Activated CD4-positive, CD25-positive, alpha-beta regulatory T cell treated with anti-CD3 and anti-CD28 coated beads, Interleukin-2, amount 50 U/mL, for 16 hours (primary cell): Measurements from ENCODE around the gene ETV3.

ENCODE experiments used
- DNase-seq: peaks from one replicate; pipeline ENCODE4 v3.0.0-alpha.2; 2020; ENCODE audit warnings: low read depth, low spot score

ETV3 gene

DNA sequence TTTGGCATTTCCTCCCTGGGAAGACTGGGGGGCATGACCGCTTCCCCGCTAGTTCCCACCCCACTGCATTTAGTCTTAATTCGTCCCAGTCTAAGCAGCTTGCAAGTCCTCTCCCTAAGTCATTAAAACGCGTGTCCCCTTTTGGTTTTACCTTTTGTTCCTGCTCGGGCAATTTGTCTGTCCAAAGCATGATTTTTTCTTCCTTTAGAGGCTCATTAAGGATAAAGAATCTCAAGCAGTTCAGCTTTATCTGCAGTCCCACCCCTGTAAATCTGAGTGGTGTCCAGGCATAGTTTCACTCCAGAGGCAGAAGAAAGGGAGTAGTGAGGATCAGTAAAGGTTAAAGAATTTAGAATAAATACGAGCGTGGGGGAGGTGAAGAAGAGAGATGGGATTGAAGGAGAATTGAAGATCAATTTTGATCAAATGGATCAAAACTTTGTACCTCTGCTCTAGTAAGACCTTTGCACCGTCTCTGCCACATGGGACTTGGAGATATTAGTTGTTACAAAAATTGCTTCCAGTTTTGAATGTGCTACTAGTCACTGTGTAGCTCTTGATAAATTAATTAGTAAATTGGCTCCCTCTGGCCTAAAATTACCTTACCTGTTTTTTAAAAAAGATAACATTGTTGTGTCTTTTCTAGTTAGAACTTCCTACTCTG is 989 bp upstream of the ETV3 start:
- no peak for DNase-seq

DNA sequence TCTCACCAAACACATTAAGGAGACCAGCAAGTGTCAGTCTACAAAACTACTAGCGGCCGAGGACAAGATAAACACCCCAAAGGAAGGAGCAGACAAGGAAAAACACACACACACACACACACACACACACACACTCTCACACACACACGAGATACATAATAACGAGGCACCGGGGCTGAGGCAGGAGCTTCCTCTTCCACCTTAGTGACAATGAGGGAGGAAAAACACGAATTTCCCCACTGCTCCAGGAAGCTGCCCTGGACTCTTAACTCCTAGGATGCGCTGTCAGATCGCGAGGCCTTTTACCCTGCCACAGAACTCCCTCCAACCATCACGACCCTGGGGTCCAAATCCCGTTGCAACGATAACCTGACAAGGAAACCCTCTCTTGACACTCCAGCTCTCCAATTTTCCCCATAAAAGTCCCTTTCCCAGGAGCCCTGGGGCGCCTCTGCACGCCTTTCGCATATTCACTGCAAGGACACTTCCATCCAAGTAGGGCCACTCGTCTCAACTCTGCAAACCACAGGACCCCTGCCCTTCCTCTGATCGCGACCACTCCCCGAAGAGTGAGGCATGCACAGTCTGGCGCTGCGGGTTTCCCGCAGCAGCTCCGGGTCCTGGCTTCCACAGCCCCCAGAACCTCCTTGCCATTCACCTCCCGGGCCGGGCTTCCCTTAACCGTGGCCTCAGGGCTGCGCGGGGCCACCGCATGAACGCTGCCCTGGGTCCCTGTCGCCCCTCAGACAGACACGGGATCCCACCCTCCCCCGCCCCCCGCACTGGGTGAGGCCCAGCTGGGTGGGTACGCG is 581 bp downstream of the ETV3 start:
- DNase-seq, result no peak

DNA sequence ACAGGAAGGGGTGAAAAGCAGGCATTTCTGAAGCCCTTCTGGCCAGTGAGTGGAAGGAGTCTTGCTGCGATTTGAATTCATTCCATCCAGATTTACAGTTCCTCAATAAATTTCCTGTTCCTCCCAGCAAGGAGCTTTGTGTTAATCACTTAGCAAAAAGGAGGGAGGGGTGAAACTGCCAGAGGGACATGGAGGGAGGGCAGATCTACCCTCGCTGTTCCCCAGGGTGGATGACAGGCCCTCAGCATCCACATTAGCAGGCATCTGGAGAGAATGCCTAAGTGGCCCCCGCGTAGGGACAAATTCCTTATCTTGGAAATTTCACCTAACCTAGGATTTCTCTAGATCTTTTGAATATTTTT is 1.2 kb downstream of the ETV3 start:
- DNase-seq, result no peak

DNA sequence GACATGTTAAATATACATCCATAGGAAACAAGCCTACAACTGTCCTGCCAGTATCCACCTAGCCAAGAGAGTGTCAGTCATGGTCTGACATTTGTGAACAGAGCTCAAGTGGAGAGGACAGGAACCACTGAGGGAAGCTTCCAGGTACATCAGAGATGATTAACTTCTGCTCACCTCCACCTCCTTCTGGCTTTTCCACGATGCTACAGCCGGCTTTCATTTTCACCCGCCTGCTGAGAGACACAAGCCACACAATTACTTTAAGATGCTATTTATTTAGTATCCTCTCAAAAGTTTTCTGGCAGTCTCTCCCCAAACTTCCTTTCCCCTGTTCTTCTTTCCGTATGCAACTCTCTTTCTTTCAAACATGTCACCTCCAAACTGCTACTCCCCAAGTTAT is 2.1 kb downstream of the ETV3 start:
- no peak for DNase-seq

DNA sequence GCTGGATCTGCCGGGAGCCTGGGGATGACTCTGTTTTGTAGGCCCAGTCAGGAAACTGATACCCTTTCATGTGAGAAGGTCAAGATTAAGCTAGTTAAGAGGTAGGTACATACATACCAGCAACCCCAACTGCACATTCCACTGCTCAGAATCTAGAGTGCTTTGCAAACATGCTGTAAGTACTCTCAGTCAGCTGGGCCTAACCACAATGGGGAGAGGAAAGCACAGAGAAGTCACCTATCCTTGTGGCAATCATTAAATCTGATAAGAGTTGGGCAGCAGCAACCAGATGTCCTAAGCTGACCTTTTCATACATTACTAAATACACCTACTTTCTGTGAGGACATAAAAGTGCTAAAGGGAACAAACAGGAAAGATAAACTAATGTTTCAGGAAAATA is 2.5 kb downstream of the ETV3 start:
- DNase-seq, result no peak

DNA sequence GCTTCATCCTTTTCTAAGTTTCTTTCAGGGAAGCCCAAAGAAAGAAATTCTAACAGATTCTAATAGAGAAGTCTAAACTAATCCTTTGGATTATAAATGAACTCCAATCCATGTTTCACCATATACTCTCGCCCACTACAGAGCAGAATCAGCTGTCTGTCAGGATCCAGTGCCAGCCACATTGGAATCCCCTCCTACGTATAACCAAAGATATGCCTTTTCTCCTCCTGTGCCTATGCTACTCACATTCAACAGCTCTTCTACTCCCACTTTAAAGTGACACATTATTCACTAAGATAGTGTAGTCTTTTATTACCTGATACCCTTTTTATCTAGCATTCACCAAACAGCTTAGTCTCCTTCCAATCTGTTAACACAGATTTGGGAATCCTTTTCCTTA is 3.1 kb downstream of the ETV3 start:
- DNase-seq, result no peak

DNA sequence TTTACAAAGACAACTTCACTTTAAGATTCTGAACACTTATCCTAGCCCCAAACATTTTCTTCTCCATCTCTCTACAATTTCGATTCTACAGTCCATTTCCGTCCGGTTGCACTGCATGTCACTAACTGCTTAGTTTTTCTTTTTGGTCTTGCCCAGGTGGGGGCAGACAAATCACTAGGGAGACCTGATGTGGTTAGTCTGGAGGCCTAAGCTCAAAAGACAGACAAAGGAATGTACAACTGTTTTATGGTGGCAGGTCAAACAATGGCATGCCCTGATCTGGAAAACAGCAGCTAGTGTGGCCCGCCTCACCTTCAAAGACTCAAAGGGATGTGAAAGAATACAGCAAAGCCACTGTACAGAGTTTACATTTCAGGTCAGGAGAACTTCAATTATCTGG is 3.8 kb downstream of the ETV3 start:
- DNase-seq, result no peak

DNA sequence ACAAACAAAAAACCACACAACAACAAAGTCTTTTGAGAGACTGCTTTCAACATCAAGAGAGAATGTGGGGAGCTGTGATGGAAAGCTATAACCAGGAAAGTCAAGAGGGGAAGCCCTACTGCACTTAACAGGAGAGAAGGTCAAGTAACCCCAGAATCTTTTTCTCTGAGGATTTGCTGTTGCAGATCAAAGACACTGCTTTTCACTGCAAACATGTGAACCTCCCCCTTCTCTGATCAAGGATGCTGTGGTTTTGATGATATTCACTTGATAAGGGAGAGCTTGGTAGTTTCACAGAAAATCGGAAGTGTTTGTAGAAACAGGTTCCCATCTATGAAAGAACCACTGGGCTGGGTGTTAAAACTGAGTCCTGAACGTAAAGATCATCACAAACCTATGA is 4.8 kb downstream of the ETV3 start:
- no peak for DNase-seq

DNA sequence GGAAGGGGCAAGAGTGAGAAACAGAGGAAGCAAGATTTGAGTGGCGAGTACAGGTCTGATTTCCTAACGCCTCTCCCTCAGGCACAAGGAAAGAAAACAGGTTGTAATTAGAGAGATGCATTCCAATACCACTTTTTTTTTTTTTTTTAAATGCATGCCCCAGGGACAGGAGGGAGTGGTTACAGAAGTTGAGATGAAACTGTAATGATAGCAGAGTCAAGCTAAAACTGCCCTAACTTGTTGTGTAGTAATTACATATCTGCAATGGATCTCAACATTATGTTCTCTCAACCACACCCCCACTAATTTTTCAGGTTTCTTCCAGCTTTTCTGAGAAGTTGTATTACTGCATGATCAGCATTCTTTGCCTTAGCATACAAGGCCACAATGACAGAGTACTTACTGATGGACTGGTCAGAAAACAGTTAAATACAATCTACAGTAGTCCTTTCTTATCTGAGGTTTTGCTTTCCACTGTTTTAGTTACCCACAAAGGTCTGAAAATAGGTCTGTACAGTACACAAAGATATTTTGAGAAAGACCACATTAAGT is 5.5 kb downstream of the ETV3 start:
- no peak for DNase-seq

DNA sequence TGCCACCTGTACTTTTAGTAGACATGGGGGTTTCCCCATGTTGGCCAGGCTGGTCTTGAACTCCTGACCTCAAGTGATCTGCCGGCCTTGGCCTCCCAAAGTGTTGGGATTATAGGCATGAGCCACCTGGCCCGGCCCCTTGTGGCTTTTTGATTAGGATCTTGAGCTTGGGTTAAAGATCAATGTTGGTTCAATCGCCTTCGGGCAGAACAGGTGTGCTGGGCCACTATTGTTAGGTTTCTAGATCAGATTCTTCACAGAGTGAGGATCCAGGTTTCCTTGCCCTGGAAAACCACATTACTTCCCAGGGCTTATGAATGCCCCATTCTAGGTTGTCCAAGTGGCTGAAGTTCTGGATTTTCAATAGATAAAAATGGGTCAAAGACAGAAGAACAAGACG is 6.1 kb downstream of the ETV3 start:
- no peak for DNase-seq

DNA sequence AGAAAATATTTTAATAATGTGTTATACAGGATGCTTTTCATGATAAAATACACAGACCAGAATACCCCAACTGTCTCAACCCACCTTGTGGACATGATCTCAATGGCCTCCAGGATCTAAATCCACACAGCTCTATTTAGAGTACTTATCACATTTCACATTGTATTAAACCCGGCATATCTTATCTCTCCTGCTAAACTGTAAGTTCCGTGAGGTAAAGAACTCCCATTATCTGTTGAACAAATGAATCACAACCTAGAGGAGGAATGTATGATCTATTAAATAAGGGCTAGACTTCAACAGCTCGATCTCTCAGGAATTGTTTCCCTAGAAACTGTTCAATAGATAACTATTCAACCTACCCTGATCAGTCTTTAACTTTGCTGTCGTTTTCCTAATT is 6.9 kb downstream of the ETV3 start:
- DNase-seq, result no peak

DNA sequence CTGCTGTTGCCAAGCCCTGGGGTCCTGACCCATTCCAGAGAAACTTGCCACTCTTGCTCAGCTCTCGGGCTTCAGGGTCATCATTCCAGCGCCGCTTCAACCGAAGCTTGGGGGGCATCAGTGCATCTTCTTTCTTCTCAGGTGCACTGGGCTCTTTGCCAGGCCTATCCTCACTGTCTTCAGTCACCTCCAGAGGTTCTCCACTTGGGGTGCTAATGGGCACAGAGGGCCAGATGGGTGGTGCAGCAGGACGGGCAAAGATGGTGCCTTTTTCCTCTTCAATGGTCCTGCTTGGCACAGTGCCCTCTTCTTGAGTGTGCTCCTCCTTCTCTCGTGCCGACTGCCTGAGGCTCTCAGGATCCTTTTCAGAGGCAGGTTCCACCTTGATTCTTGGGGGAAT is 13.3 kb downstream of the ETV3 start:
- no peak for DNase-seq

DNA sequence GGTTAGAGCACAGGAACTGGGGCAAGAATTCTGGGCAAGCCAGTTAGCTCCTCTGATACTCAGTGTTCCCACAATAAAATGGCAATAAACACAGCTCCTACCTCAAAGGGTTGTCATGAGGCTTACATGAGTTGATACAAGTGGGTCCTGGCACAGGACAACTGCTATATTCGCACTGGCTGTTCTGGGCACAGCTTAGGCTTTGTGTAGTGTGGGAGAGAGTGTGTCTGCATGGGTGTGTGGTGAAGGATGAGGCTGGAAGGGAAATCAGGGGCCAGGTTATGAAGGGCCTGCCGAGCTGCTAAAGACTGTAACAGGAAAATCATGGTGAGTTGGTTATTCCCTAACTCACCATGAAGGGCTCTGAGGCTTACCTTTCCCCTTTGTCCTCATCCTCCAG is 18.7 kb downstream of the ETV3 start:
- no peak for DNase-seq

DNA sequence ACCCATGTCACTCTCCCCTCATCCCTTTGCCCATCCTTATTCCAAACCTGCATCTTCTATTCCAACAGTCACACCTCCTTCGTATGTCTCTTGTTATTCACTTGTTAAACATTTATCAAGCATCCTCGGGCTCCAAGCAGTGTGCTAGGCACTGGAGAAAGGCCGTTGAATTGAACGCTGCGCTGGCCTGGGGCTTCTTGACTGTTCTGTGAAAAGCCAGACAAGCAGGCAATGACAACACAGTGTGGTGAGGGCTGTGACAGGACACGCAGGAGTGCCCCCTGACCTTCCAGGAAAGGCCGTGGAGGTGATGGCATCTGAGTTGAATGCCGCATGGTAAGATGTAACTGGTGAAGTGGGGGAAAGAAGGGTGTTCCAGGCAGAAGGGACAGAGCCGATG is 19.2 kb downstream of the ETV3 start:
- no peak for DNase-seq

DNA sequence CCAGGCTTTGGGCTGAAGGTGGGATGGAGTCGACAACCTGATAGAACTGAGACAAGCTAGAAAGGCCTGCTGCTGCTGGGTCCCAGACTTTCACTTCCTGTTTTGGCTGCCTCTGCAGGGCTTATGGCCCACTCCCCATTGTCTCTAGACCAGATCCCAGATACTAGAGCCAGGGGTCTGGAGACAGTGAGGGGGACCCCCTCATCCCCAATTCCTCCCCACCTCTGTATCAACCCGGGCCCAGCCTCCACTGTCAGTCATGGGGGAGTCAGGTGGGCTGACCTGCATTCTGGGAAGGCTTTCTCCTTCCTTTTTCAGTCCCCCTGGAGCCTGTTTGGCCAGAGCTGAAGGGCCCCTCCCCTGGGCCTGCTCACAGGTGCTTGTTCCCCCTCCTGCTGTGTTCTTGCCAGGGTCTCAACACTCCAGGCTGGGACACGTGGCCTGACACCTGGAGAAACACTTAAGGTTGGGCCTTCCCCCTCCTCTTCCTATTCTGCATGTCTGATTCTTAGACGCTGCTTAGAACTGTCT is 20.6 kb downstream of the ETV3 start:
- DNase-seq, result no peak

DNA sequence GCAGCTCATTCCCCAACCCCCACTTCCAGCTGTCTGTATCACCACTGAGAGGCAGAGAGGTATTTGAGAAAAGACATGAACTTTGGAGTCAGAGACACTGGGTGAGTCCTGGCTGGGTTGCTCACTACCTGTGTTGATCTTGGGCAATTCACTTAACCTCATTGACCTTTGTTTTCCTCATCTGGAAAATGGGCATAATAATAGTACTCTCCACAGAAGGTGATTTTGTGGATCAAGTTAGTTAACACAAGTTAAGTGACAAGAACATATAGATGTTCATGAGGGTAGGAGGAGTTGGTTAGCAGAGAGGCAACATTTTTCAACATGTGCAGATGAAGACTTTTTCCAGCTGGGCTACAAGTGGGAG is 21.5 kb downstream of the ETV3 start:
- DNase-seq, result no peak

DNA sequence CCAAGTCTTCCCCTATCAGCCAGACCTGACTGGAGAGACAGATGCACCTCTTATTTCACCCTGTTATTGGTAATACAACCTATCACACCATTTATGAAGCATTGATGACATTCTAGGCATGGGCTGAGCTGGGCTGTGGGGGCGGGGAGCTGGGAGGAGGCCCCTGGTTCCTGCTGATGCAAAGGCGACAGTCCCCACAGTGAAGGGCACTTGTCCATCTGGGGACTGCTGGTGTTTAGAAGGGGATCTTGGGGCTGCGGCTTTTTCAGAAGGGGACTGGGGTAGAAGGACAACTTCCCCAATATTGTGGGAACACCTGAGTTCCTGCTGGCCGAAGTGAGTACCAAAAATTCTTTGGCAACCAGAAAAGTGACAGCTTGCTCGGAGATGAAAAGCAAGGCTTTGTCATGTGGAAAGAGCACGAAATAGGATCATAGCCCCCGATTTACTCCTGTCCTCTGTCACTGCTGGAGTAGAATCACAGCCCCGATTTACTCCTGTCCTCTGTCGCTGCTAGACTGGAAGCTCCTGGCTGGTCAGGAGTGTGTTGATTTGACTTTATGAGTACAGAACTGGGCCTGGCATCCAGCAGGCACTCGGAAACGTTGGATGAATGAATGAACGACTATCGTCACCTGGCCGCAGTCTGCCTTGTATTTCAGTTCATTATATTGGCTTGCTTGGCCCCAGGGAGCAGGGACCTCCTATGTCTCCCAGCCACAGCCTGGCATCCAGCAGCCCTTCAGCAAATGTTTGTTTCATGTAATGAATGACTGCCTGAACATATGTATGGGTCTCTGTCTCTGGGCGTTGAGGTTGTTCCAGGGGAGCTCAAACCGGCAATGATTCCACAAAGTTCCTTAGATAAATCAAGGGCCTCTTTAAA is 22.1 kb downstream of the ETV3 start:
- no peak for DNase-seq

DNA sequence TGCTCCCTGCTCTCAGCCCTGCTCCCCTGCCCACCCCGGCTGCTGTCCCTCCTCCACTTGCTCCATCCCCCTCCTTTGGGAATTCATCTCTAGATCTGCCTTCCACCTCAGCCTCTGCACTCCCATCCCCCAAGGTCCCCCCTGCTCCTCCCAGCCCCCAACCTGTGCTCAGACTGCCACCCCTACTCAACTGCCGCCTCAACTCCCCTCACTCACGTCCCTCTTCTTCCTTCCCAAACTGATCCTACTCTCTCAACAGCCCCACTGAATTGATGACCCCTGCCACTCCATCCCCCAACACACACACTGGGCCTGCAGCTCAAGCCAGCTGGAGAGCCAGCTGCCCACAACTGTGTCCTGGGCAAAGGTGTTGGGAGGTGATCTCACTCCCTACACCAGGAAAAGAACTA is 22.8 kb downstream of the ETV3 start:
- no peak for DNase-seq

DNA sequence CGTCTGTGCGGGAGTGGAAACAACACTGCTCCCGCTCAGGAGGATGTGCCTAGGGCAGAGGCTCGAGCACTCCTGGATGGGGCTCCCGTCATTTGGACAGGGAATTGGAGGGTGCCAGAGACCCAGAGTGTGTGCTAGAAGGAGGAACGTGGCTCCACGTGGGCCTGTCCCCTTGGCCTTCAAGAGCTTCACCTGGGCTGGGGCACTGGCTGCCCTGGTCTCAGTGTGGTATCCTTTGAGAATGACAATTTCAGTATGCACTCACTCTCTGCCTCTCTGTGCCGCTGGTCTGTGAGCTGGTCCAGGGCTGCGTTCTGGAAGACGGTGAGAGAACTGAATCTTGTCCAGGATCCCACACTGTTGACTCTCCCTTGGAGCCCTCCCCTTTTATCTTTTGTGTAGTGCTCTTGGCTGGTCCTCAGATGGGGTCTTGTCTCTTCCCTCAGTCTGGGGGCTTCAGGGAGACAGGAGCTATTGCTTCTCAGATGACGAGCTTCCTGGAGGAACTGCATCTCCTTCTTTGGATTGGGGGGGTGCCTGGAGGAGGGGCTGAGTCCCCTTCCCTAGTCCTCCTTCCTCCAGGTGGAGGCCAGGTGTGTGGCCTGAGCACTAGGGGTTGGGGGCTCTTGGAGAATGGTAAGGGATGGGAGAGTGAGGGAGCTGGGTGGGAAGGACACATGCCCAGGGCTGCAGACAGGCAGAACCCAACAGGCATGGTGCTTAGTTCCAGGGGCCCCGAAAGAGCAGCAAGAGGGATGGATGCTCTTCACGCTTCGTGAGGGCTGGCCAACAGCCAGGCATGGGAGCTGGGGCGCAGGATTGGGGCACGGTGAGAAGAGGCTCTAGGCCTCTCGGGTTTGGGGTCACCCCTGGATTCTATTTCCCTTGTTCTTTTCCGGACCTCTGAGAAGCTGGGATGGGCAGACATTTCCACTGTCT is 23.7 kb downstream of the ETV3 start:
- DNase-seq, result no peak

DNA sequence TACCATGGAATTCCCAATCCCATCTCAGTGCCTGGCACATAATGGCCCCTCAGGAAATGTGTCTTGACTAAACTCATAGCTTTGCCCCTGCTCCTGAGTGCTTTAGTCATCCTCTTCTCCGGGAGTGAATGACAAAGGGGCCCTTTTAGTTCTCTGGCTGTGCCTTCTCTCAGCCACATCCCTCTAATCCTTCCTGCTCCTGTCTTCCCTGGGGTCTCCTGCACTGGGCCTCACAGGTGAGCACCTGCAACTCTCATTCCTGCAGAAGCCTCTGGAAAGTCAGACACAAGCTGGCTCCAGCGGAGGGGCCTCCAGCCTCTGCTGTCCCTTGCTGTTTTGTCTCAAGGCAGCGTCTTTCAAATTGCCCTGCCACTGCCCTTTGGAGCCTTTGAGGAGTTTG is 24.6 kb downstream of the ETV3 start:
- no peak for DNase-seq

DNA sequence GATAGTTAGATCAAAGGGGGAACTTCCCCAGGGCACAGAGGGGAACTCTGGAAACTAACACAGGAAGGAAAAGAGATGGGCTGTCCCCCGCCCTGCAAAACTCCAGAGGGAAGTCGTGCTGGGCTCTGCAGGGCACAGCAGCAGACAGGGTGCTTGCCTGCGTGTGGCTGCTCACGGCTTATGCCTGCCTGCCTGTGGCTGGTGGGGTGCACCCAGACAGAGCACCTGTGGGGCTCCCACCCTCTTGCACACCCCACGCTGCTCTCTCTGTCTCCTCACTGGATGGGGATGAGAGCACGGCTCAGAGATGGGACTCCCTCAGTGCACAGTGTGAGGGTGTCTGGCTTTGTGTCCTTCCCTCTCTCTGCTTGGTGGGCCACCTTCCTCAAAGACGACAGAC is 25.1 kb downstream of the ETV3 start:
- DNase-seq, result no peak
